AG10803 (cell line): Measurements from ENCODE around the gene RNF32.

ENCODE experiments used
- DNase-seq: peaks from one replicate; pipeline ENCODE4 v3.0.0; 2010; ENCODE audit warnings: low read depth
- H3K4me3 ChIP-seq: 2 replicates; pipeline ENCODE4 v1.5.1; 2011; ENCODE audit warnings: mild to moderate bottlenecking, low read length, control low read depth
- TF ChIP-seq, protein P1 (sequence below): conservative IDR thresholded peaks from 2 replicates; pipeline ENCODE4 v1.5.1; 2011; ENCODE audit warnings: mild to moderate bottlenecking, low read length, control low read depth, inconsistent platforms

Gene RNF32

DNA sequence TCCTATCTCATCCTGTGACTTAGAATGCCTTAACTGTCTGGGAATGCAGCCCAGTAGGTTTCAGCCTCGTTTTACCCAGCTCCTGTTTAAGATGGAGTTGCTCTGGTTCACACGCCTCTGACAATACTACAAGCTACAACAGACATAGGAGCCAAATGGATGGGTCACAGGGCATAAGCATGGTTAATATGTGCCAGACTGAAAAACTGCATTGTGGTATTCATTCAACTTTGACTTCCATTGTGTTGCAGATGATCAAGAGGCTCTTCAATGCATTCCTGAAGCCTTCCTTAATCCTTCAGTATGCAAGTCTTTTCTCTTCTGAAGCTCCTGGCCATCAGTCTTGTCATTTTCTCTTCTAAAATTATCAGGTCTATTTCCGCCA is 20.3 kb upstream of the RNF32 start:
- H3K4me3 ChIP-seq: no peak overlapping the region
- TF ChIP-seq, protein P1, sequence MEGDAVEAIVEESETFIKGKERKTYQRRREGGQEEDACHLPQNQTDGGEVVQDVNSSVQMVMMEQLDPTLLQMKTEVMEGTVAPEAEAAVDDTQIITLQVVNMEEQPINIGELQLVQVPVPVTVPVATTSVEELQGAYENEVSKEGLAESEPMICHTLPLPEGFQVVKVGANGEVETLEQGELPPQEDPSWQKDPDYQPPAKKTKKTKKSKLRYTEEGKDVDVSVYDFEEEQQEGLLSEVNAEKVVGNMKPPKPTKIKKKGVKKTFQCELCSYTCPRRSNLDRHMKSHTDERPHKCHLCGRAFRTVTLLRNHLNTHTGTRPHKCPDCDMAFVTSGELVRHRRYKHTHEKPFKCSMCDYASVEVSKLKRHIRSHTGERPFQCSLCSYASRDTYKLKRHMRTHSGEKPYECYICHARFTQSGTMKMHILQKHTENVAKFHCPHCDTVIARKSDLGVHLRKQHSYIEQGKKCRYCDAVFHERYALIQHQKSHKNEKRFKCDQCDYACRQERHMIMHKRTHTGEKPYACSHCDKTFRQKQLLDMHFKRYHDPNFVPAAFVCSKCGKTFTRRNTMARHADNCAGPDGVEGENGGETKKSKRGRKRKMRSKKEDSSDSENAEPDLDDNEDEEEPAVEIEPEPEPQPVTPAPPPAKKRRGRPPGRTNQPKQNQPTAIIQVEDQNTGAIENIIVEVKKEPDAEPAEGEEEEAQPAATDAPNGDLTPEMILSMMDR: no peak
- no peak for DNase-seq

DNA sequence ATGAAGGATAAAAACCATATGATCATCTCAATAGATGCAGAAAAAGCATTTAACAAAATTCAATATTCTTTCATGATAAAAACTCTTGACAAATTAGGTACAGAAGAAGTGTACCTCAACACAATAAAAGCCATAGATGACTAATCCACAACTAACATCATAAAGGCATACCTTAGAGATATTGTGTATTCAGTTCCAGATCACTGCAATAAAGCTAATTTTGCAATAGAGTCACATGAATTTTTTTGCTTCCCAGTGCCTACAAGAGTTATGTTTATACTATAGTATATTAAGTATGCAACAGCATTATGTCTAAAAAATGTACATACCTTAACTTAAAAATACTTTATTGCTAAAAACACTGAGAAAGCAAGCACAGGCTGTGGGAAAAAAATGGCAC is 18.9 kb upstream of the RNF32 start:
- DNase-seq: no peak
- no peak overlapping the region for H3K4me3 ChIP-seq
- TF ChIP-seq, protein P1: no peak

DNA sequence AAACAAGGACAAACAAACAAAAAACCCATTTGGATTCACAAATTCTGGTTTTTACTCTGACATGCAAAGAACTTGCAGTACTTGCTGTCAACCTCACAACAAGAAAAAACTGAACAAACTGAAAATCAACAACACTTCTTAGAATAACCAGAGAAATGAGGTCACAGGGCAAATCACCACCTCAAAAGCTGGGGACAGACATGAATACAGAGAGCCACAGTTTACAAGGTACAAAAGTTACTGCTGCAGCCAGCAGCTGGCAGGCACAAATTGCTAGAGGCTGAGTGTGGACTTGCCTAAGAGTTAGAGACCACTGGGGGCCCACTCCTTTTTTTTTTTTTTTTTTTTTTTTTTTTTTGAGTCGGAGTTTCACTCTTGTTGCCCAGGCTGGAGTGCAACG is 15.0 kb upstream of the RNF32 start:
- TF ChIP-seq, protein P1: no peak
- DNase-seq: no peak
- no peak overlapping the region for H3K4me3 ChIP-seq

DNA sequence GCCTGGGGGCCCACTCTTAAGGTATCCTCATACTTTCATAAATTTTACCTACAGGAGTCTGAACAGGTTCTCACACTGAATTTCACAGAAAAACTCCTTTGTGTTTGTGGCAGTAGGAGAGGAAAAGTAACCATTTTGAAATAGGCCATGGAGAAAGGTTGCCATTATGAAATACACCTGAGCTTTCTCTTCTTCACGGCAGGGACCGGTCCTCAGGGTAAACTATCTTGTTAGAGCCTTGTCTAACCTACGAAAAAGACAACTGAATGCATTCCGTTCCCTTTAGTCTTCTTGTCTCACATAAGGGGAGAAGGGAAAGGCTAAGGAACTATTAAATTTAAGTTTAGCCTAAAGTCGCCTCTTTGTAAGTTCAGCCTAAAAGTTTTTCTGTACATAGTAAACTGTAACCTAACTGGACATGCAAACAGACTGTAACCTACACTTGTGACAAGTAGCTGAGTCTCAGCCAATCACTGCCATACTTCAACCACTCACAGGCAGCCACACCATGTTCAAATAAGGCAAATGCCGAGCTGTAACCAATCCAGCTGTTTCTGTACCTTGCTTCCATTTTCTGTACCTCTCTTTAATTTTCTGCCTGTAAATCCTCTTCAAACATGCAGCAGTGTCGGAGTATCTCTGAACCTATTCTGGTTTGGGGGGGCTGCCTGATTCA is 14.2 kb upstream of the RNF32 start:
- no peak overlapping the region for H3K4me3 ChIP-seq
- TF ChIP-seq, protein P1: no peak
- DNase-seq: no peak

DNA sequence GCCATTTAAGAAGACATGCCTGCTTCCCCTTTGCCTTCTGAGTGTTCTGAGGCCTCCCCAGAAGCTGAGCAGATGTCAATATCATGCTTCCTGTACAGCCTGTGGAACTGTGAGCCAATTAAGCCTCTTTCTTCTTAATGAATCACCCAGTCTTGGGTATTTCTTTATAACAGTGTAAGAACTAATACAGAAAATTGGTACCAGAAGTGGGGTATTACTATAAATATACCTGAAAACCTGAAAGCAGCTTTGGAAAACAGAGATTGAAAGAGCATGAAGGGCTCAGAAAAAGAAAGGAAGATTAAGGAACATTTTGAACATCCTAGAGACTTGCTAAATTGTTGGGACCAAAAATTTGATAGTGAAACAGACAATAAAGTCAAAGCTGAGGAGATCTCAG is 12.0 kb upstream of the RNF32 start:
- H3K4me3 ChIP-seq: no peak overlapping the region
- no peak for DNase-seq
- TF ChIP-seq, protein P1: no peak

DNA sequence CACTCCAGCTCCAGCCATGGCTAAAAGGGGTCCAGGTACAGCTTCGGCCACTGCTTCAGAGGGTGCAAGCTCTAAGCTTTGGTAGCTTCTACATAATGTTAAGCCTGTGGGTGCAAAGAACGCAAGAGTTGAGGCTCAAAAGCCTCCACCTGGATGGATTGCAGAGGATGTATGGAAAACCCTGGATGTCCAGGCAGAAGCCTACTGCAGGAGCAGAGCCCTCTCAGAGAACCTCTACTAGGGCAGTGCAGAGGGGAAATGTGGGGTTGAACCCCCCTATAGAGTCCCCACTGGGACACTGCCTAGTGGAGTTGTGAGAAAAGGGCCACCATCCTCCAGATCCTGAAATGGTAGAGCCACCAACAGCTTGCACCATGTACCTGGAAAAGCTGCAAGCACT is 10.7 kb upstream of the RNF32 start:
- DNase-seq: no peak
- TF ChIP-seq, protein P1: no peak
- no peak overlapping the region for H3K4me3 ChIP-seq

DNA sequence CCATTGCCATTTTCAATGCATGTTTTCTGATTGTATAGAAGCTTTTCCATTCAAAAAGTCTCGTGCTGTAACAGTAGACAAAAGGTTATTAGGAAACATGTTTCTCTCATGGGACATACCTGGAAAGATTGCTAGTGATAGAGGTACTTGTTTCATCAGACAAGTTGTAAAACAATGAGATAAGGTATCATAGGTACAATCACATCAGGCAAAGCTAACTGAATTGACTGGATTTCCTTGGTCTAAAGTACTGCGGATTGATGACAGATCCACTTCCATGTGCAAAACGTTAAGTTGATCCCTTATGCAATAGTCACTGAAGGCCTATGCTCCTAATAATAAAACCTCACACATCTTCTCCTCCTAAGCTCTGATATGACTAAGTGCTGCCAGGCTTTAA is 6.5 kb upstream of the RNF32 start:
- DNase-seq: no peak
- TF ChIP-seq, protein P1: no peak
- H3K4me3 ChIP-seq: no peak overlapping the region
